Measurements from ENCODE around the gene NPBWR2. TPM values are rescaled to one million over a fixed set of nuclear protein-coding genes. Genes with fewer than 3 reads are reported as not detected.

NPBWR2 gene
- total RNA-seq, 1 experiment from 2014 or later, result not detected

DNA sequence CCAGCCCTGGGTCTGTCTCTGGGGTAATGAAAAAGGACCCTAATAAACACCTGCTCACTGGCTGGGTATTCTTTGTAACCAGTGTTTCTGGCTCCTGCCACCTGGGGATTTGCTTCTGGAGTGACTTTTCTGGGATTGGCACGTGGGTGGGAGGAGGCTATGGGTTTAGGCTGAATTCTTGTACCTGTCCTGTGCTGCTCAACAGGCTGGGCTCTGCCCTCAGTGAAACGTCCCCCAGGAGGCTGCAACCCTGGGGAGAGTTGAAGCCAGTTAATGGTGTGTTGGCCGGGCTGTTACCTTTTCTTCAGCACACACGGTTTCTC, 6.8 kb downstream of the NPBWR2 start:
- Mint-ChIP-seq H3K27ac (no peak overlapping the region), H3K4me1 (peaks cover 8% of the 10 kb centered on the region), H3K4me3 (no peak overlapping the region), H3K27me3 (ENCODE audit: low read depth) (peaks cover 22% of the 10 kb centered on the region), H3K9me3 (peaks cover 13% of the 10 kb centered on the region), H3K36me3 (peaks cover 6% of the 10 kb centered on the region)
- POLR2A ChIA-PET, result no interaction called here
- DNase-seq (ENCODE audit: low spot score) (no peak), ATAC-seq (no peak)
- CTCF ChIA-PET, result interaction anchor here (4.5 to 4.7 kb wide), 2 partner anchors 16 to 19 kb away, joined by 75 to 77 read pairs; partner anchors contain the start of gene LKAAEAR1
- no peak for TF ChIP-seq NR2C2 (CRISPR knock-in tag; IDR thresholded peaks at IDR 0.05)
- TF ChIP-seq, protein P1, sequence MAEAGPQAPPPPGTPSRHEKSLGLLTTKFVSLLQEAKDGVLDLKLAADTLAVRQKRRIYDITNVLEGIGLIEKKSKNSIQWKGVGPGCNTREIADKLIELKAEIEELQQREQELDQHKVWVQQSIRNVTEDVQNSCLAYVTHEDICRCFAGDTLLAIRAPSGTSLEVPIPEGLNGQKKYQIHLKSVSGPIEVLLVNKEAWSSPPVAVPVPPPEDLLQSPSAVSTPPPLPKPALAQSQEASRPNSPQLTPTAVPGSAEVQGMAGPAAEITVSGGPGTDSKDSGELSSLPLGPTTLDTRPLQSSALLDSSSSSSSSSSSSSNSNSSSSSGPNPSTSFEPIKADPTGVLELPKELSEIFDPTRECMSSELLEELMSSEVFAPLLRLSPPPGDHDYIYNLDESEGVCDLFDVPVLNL (CRISPR knock-in tag; IDR thresholded peaks at IDR 0.05; ENCODE audit: borderline replicate concordance, low read depth), result no peak
- TF ChIP-seq NR1H2 (CRISPR knock-in tag; IDR thresholded peaks at IDR 0.05), result no peak
- no peak for TF ChIP-seq ZNF671 (CRISPR knock-in tag; IDR thresholded peaks at IDR 0.05)
- no peak for TF ChIP-seq ZBTB21 (CRISPR knock-in tag; IDR thresholded peaks at IDR 0.05; ENCODE audit: borderline replicate concordance)
- no peak for TF ChIP-seq ZNF317 (CRISPR knock-in tag; IDR thresholded peaks at IDR 0.05; ENCODE audit: borderline replicate concordance, low read depth)
- TF ChIP-seq FOXK1 (CRISPR knock-in tag; IDR thresholded peaks at IDR 0.05), result no peak
- TF ChIP-seq, protein P2, sequence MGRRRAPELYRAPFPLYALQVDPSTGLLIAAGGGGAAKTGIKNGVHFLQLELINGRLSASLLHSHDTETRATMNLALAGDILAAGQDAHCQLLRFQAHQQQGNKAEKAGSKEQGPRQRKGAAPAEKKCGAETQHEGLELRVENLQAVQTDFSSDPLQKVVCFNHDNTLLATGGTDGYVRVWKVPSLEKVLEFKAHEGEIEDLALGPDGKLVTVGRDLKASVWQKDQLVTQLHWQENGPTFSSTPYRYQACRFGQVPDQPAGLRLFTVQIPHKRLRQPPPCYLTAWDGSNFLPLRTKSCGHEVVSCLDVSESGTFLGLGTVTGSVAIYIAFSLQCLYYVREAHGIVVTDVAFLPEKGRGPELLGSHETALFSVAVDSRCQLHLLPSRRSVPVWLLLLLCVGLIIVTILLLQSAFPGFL (CRISPR knock-in tag; IDR thresholded peaks at IDR 0.05; ENCODE audit: borderline replicate concordance), result no peak
- no peak for TF ChIP-seq ZNF512 (CRISPR knock-in tag; IDR thresholded peaks at IDR 0.05; ENCODE audit: borderline replicate concordance)
- TF ChIP-seq PRRX2 (CRISPR knock-in tag; IDR thresholded peaks at IDR 0.05), result no peak
- no peak for TF ChIP-seq CREM (CRISPR knock-in tag; IDR thresholded peaks at IDR 0.05)
- TF ChIP-seq, protein P3, sequence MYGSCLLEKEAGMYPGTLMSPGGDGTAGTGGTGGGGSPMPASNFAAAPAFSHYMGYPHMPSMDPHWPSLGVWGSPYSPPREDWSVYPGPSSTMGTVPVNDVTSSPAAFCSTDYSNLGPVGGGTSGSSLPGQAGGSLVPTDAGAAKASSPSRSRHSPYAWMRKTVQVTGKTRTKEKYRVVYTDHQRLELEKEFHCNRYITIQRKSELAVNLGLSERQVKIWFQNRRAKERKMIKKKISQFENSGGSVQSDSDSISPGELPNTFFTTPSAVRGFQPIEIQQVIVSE (CRISPR knock-in tag; IDR thresholded peaks at IDR 0.05; ENCODE audit: borderline replicate concordance), result no peak
- TF ChIP-seq ELF4 (CRISPR knock-in tag; IDR thresholded peaks at IDR 0.05; ENCODE audit: low read depth), result no peak
- TF ChIP-seq HMGA2 (CRISPR knock-in tag; IDR thresholded peaks at IDR 0.05), result no peak
- TF ChIP-seq ERG (CRISPR knock-in tag; IDR thresholded peaks at IDR 0.05), result no peak

- ATAC-seq (no peak), DNase-seq (ENCODE audit: low spot score) (no peak)
- ChIA-PET POLR2A (no interaction called here), CTCF (interaction anchor here (0.9 to 4.7 kb wide), 3 partner anchors 15 to 20 kb away, joined by 4 to 77 read pairs (median 75); partner anchors contain the start of gene LKAAEAR1)
- Mint-ChIP-seq H3K27me3 (ENCODE audit: low read depth) (peaks cover 22% of the 10 kb centered on the region), H3K4me1 (peaks cover 8% of the 10 kb centered on the region), H3K36me3 (peaks cover 6% of the 10 kb centered on the region), H3K9me3 (peaks cover 13% of the 10 kb centered on the region), H3K27ac (no peak overlapping the region), H3K4me3 (no peak overlapping the region)
- TF ChIP-seq, protein P4, sequence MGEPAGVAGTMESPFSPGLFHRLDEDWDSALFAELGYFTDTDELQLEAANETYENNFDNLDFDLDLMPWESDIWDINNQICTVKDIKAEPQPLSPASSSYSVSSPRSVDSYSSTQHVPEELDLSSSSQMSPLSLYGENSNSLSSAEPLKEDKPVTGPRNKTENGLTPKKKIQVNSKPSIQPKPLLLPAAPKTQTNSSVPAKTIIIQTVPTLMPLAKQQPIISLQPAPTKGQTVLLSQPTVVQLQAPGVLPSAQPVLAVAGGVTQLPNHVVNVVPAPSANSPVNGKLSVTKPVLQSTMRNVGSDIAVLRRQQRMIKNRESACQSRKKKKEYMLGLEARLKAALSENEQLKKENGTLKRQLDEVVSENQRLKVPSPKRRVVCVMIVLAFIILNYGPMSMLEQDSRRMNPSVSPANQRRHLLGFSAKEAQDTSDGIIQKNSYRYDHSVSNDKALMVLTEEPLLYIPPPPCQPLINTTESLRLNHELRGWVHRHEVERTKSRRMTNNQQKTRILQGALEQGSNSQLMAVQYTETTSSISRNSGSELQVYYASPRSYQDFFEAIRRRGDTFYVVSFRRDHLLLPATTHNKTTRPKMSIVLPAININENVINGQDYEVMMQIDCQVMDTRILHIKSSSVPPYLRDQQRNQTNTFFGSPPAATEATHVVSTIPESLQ (CRISPR knock-in tag; IDR thresholded peaks at IDR 0.05), result no peak
- TF ChIP-seq CBFB (CRISPR knock-in tag; IDR thresholded peaks at IDR 0.05; ENCODE audit: low read depth) (no peak), ZNF263 (CRISPR knock-in tag; IDR thresholded peaks at IDR 0.05; ENCODE audit: low read depth) (no peak), HMGA2 (CRISPR knock-in tag; IDR thresholded peaks at IDR 0.05) (no peak), SMAD4 (CRISPR knock-in tag; IDR thresholded peaks at IDR 0.05) (no peak), GRHL2 (CRISPR knock-in tag; IDR thresholded peaks at IDR 0.05; ENCODE audit: insufficient replicate concordance, severe bottlenecking) (no peak)
- TF ChIP-seq, protein P5, sequence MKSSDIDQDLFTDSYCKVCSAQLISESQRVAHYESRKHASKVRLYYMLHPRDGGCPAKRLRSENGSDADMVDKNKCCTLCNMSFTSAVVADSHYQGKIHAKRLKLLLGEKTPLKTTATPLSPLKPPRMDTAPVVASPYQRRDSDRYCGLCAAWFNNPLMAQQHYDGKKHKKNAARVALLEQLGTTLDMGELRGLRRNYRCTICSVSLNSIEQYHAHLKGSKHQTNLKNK (CRISPR knock-in tag; IDR thresholded peaks at IDR 0.05), result no peak
- TF ChIP-seq, protein P6, sequence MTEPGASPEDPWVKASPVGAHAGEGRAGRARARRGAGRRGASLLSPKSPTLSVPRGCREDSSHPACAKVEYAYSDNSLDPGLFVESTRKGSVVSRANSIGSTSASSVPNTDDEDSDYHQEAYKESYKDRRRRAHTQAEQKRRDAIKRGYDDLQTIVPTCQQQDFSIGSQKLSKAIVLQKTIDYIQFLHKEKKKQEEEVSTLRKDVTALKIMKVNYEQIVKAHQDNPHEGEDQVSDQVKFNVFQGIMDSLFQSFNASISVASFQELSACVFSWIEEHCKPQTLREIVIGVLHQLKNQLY (CRISPR knock-in tag; IDR thresholded peaks at IDR 0.05), result no peak
Measured at GRCh38 chr20:64099880-64100565, 7.3 kb downstream of the NPBWR2 start.

Data from WTC11 (cell line).